GM12878 (cell line): ENCODE measurements around the gene FAM78A. TPM values are rescaled to one million over a fixed set of nuclear protein-coding genes. Genes with fewer than 3 reads are reported as not detected.

Source experiments
- ATAC-seq: fragments of 200-7000 bp; cut with Tn5 transposase; 3 replicates; pipeline ENCODE4 v1.9.1; 2020; ENCODE audit warnings: mild to moderate bottlenecking, moderate library complexity
- BruUV-seq: library from RNA; stranded (reverse); fragments of 400-500 nt; replicated peaks from 2 replicates; lab custom pipeline; 2021; lab: Mats Ljungman, UMichigan
- CTCF ChIA-PET: fragments of 300-600 bp; sonication (Branson Sonifier 250); formaldehyde crosslinking; extraction: SDS; loops from one replicate; lab custom pipeline; 2021; ENCODE audit warnings: inconsistent platforms; lab: Yijun Ruan, JAX
- POLR2A ChIA-PET: fragments of 350-600 bp; formaldehyde crosslinking; extraction: SDS; loops from one replicate; lab custom pipeline; 2021; ENCODE audit warnings: inconsistent platforms; lab: Charles Lee
- RAD21 ChIA-PET: fragments of 300-600 bp; sonication (Branson Sonifier 250); formaldehyde crosslinking; loops from one replicate; lab custom pipeline; 2023; ENCODE audit warnings: antibody characterized with exemption; ENCODE audit not compliant: unreplicated experiment; lab: Charles Lee
- SMC1A ChIA-PET: fragments of 300-600 bp; sonication (Branson Sonifier 250); formaldehyde crosslinking; loops from one replicate; lab custom pipeline; 2023; ENCODE audit not compliant: unreplicated experiment, uncharacterized antibody; lab: Charles Lee
- DNase-seq: peaks from one replicate; pipeline ENCODE4 v3.0.0-alpha.2; 2011; ENCODE audit warnings: low read depth, low spot score
- FAIRE-seq: peaks from 3 replicates; lab custom pipeline; 2011; peaks lifted over from hg19 to GRCh38; lab: Jason Lieb, UNC
- H2AFZ ChIP-seq: 2 replicates; pipeline ENCODE4 v1.6.0; 2011; ENCODE audit warnings: low read depth, low read length, control low read depth; ENCODE audit not compliant: control insufficient read depth
- H3K27ac ChIP-seq: 2 replicates; pipeline ENCODE4 v1.5.1; 2011; ENCODE audit warnings: control low read depth; ENCODE audit not compliant: control insufficient read depth, insufficient read depth
- H3K27me3 ChIP-seq, 2 experiments: replicated peaks in 1 of 2; 2 replicates each; pipeline versions ENCODE4 v1.6.0 to v1.6.1; 2011; ENCODE audit warnings: low read length in 1 of 2; ENCODE audit not compliant: control insufficient read depth in 2 of 2, insufficient read depth in 2 of 2
- H3K36me3 ChIP-seq, 2 experiments: 2 replicates each; pipeline ENCODE4 v1.5.1; 2011; ENCODE audit warnings: low read length in 1 of 2; ENCODE audit not compliant: control insufficient read depth in 2 of 2, insufficient read depth in 2 of 2
- H3K4me1 ChIP-seq: 2 replicates; pipeline ENCODE4 v1.6.1; 2011; ENCODE audit warnings: mild to moderate bottlenecking, low read length, moderate library complexity, mixed read lengths; ENCODE audit not compliant: control insufficient read depth, insufficient read depth
- H3K4me2 ChIP-seq: 2 replicates; pipeline ENCODE4 v1.6.0; 2011; ENCODE audit warnings: control low read depth; ENCODE audit not compliant: control insufficient read depth, insufficient read depth
- H3K4me3 ChIP-seq: fragments of 200-600 bp; sonication (generic); 2 replicates; pipeline ENCODE4 v1.5.1; 2016
- H3K79me2 ChIP-seq: 2 replicates; pipeline ENCODE4 v1.6.0; 2011; ENCODE audit warnings: low read length; ENCODE audit not compliant: control insufficient read depth, insufficient read depth
- H3K9ac ChIP-seq: 2 replicates; pipeline ENCODE4 v1.8.0; 2011; ENCODE audit warnings: low read length, control low read depth, mixed read lengths; ENCODE audit not compliant: control insufficient read depth, insufficient read depth
- H3K9me3 ChIP-seq: replicated peaks from 3 replicates; pipeline ENCODE4 v1.5.1; 2011; ENCODE audit warnings: mild to moderate bottlenecking, low read length; ENCODE audit not compliant: control insufficient read depth, insufficient read depth
- H4K20me1 ChIP-seq: 2 replicates; pipeline ENCODE4 v1.6.0; 2011; ENCODE audit not compliant: control insufficient read depth, insufficient read depth
- FOS ChIP-seq: IDR thresholded peaks from 3 replicates; pipeline ENCODE4 v1.6.1; 2011; ENCODE audit warnings: borderline replicate concordance; ENCODE audit not compliant: insufficient read length; ENCODE audit errors: extremely low read depth
- MLLT1 ChIP-seq: fragments of 450-650 bp; IDR thresholded peaks from 2 replicates; pipeline ENCODE4 v1.6.1; 2016; ENCODE audit warnings: mild to moderate bottlenecking
- MTA2 ChIP-seq: fragments of 450-650 bp; IDR thresholded peaks from 2 replicates; pipeline ENCODE4 v1.6.1; 2016; ENCODE audit warnings: low read depth, mild to moderate bottlenecking, moderate library complexity
- MXI1 ChIP-seq: fragments of 150-350 bp; IDR thresholded peaks from 2 replicates; pipeline ENCODE4 v1.6.1; 2011; ENCODE audit warnings: low read depth, mild to moderate bottlenecking, inconsistent platforms, low read length, improper control_type of control experiment
- NR2C1 ChIP-seq: fragments of 450-650 bp; IDR thresholded peaks from 2 replicates; pipeline ENCODE4 v1.6.1; 2017; ENCODE audit warnings: antibody characterized with exemption, mild to moderate bottlenecking, moderate library complexity
- RELB ChIP-seq: fragments of 450-650 bp; IDR thresholded peaks from 2 replicates; pipeline ENCODE4 v1.6.1; 2017; ENCODE audit warnings: low read depth, mild to moderate bottlenecking, moderate library complexity
- in situ Hi-C: fragments of 300-500 bp; cut with MboI; formaldehyde crosslinking; loops from 9 replicates; pipeline ENCODE4 v1.14.3; 2018; ENCODE audit warnings: mixed read lengths
- intact Hi-C: fragments of 100-400 bp; cut with micrococcal nuclease; formaldehyde crosslinking; loops from one replicate; pipeline ENCODE4 v1.14.2; 2022; ENCODE audit not compliant: unreplicated experiment
- polyA plus RNA-seq, 11 experiments: library from polyadenylated mRNA; depleted of rRNA in 4 of 11; unstranded in 6 of 11; stranded (reverse) in 5 of 11; fragments of >200 nt; fragmentation: Nextera tagmentation in 4 of 11; fragmentation: Illumina TruSeq in 1 of 11; extraction: Ambion mirVana in 4 of 11; extraction: Trizol in 1 of 11; gene quantifications; 1 replicate in 1 of 11; 2 replicates in 10 of 11; pipeline versions ENCODE4 v1.2.1 to v1.2.3, GENCODE V29; 2011 to 2016; ENCODE audit warnings: inconsistent platforms in 2 of 11, missing spikeins in 2 of 11, low read depth in 1 of 11
- total RNA-seq, 4 experiments: library from RNA; depleted of rRNA in 3 of 4; stranded (reverse); fragments of >200 nt in 3 of 4; fragmentation: Illumina TruSeq in 1 of 4; extraction: Trizol in 1 of 4; gene quantifications; 2 replicates each; pipeline versions ENCODE4 v1.2.1 to v1.2.3, GENCODE V29; 2013 to 2021

Gene FAM78A
- total and polyA plus RNA-seq, 10 of the 15 experiments (the other 5 are each of a cell fraction or from before 2014, with no cell fraction given): 0.18 to 32.5 (median 12.2) TPM

GRCh38 chr9:131300444-131300843 lies 24.1 kb upstream of the FAM78A start:
- no peak for DNase-seq
- Histone ChIP-seq H2AFZ (no peak overlapping the region), H3K9ac (no peak overlapping the region), H3K4me1 (no peaks in the 10 kb centered on the region), H3K4me3 (no peak overlapping the region), H3K79me2 (no peaks in the 10 kb centered on the region), H3K27ac (no peak overlapping the region), H3K36me3 (no peaks in the 10 kb centered on the region), H3K27me3 (no peaks in the 10 kb centered on the region), H4K20me1 (no peaks in the 10 kb centered on the region; the same call in 1 of the 2 replicates), H3K9me3 (no peaks in the 10 kb centered on the region), H3K4me2 (no peak overlapping the region)
- POLR2A ChIA-PET: interaction anchor here (0.6 kb wide), 1 partner anchor 58 kb away, joined by 3 read pairs; no protein-coding TSS in a partner anchor
- SMC1A ChIA-PET: interaction anchor here (1.2 kb wide), 1 partner anchor 43 kb away, joined by 3 read pairs; no protein-coding TSS in a partner anchor
- TF ChIP-seq NR2C1 (no peak), MLLT1 (no peak), FOS (no peak), MTA2 (no peak), RELB (no peak), MXI1 (no peak)
- intact Hi-C loops: no loop called here
- RAD21 ChIA-PET: interaction anchor here (0.6 to 1.1 kb wide), 2 partner anchors 36 to 121 kb away, joined by 3 to 4 read pairs; no protein-coding TSS in a partner anchor
- CTCF ChIA-PET: interaction anchor here (0.7 to 0.9 kb wide), 2 partner anchors 44 to 51 kb away, joined by 3 read pairs; no protein-coding TSS in a partner anchor
- no peak for FAIRE-seq
- in situ Hi-C loops: no loop called here
- no TSS peak for BruUV-seq
- ATAC-seq: no peak
